Measurements from ENCODE around the gene DUOXA2.

DUOXA2 gene

GRCh38 chr15:45131510-45131909 lies 17.4 kb downstream of the DUOXA2 start:
- no peaks in the 10 kb centered on the region for H3K4me1 ChIP-seq (ENCODE audit: insufficient read depth, low read length, severe bottlenecking)
- TF ChIP-seq EZH2 (IDR thresholded peaks at IDR 0.05; ENCODE audit: borderline replicate concordance, low read length): no peak
- TF ChIP-seq, protein P1, sequence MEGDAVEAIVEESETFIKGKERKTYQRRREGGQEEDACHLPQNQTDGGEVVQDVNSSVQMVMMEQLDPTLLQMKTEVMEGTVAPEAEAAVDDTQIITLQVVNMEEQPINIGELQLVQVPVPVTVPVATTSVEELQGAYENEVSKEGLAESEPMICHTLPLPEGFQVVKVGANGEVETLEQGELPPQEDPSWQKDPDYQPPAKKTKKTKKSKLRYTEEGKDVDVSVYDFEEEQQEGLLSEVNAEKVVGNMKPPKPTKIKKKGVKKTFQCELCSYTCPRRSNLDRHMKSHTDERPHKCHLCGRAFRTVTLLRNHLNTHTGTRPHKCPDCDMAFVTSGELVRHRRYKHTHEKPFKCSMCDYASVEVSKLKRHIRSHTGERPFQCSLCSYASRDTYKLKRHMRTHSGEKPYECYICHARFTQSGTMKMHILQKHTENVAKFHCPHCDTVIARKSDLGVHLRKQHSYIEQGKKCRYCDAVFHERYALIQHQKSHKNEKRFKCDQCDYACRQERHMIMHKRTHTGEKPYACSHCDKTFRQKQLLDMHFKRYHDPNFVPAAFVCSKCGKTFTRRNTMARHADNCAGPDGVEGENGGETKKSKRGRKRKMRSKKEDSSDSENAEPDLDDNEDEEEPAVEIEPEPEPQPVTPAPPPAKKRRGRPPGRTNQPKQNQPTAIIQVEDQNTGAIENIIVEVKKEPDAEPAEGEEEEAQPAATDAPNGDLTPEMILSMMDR (IDR thresholded peaks at IDR 0.05; ENCODE audit: low read length): no peak
- H3F3A ChIP-seq (ENCODE audit: insufficient read depth, low read length): no peaks in the 10 kb centered on the region
- H3K4me2 ChIP-seq (ENCODE audit: low read length): no peak overlapping the region
- no peak overlapping the region for H3K9ac ChIP-seq (ENCODE audit: low read length)
- no peaks in the 10 kb centered on the region for H3K9me3 ChIP-seq (ENCODE audit: low read length)
- H3K27ac ChIP-seq (ENCODE audit: low read depth, low read length, poor library complexity, severe bottlenecking): no peak overlapping the region
- no peaks in the 10 kb centered on the region for H3K36me3 ChIP-seq (ENCODE audit: insufficient read depth, low read length)
- H3K27me3 ChIP-seq (ENCODE audit: insufficient read depth, low read length): peaks cover 4% of the 10 kb centered on the region; the same call in 1 of the 2 replicates
- no peaks in the 10 kb centered on the region for H3K9me2 ChIP-seq (ENCODE audit: low read depth, low read length)
- H2AFZ ChIP-seq (ENCODE audit: low read length): no peak overlapping the region
- H3K79me2 ChIP-seq (ENCODE audit: insufficient read depth, low read length): no peaks in the 10 kb centered on the region
- no peak overlapping the region for H3K4me3 ChIP-seq (ENCODE audit: low read depth, low read length, poor library complexity, severe bottlenecking)
- no peaks in the 10 kb centered on the region for H4K20me1 ChIP-seq (ENCODE audit: insufficient read depth, low read length)

DNA sequence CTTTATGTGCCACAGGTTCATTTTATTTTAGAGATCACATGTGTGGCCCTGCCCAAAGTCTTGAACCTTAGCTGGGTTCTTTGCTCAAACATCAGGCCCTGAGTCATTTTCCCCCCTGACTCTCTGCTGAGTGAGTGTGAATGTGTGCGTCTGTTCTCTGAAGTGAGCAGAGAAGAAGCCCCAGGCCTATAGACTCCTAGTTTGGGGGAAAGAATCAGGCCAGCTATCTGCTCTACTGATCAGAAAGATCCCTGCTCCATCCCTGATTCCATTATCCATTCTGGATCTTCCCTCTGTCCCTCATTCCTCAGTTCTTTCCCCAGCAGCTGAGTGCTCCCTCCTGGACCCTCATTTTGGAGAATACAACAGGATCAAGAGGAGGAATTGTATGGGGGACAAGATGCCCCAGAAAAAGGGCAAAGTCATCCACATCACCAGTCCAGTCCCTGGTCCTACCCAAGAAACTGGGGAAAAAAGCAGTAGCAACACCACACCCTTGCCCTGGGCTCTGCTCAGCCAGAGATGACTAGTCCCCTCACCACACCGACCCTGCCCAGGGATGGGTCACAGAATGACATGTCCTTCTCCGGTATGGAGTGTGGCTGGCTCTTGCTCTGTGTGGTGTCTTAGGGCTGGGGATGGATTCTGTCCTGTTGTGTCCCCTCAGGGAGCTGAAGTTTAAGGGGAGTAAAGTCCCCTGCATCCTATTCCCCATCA lies 18.9 kb downstream of the DUOXA2 start:
- Histone ChIP-seq H3K4me3 (ENCODE audit: low read depth, low read length, poor library complexity, severe bottlenecking) (no peak overlapping the region), H3K9me2 (ENCODE audit: low read depth, low read length) (no peaks in the 10 kb centered on the region), H3K27ac (ENCODE audit: low read depth, low read length, poor library complexity, severe bottlenecking) (no peak overlapping the region), H3K79me2 (ENCODE audit: insufficient read depth, low read length) (no peaks in the 10 kb centered on the region), H2AFZ (ENCODE audit: low read length) (no peak overlapping the region), H3K36me3 (ENCODE audit: insufficient read depth, low read length) (no peaks in the 10 kb centered on the region), H3K4me1 (ENCODE audit: insufficient read depth, low read length, severe bottlenecking) (no peaks in the 10 kb centered on the region), H3K4me2 (ENCODE audit: low read length) (no peak overlapping the region), H3K9me3 (ENCODE audit: low read length) (no peaks in the 10 kb centered on the region), H3F3A (ENCODE audit: insufficient read depth, low read length) (no peaks in the 10 kb centered on the region), H4K20me1 (ENCODE audit: insufficient read depth, low read length) (no peaks in the 10 kb centered on the region), H3K27me3 (ENCODE audit: insufficient read depth, low read length) (peaks cover 4% of the 10 kb centered on the region; the same call in 1 of the 2 replicates), H3K9ac (ENCODE audit: low read length) (no peak overlapping the region)
- TF ChIP-seq, protein P1 (IDR thresholded peaks at IDR 0.05; ENCODE audit: low read length): no peak
- TF ChIP-seq EZH2 (IDR thresholded peaks at IDR 0.05; ENCODE audit: borderline replicate concordance, low read length): no peak

DNA sequence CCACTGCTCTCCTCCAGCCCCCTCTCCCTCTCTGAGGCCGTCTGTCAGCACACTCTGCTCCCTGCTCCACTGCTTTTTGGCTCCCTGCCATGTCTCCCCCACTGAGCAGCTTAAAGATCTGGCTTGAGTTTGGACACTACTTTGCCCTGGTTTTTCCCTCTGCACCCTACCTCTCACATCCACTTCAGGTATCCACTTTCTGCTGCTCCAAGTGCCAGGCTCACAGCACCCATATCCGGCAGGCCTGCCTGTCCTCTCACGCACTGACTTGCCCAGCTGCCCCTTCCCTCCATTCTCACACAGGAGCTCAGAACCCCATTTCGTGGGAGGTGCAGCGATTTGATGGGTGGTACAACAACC lies 19.4 kb downstream of the DUOXA2 start:
- no peaks in the 10 kb centered on the region for H3K79me2 ChIP-seq (ENCODE audit: insufficient read depth, low read length)
- H4K20me1 ChIP-seq (ENCODE audit: insufficient read depth, low read length): no peaks in the 10 kb centered on the region
- no peaks in the 10 kb centered on the region for H3K36me3 ChIP-seq (ENCODE audit: insufficient read depth, low read length)
- H3K4me3 ChIP-seq (ENCODE audit: low read depth, low read length, poor library complexity, severe bottlenecking): no peak overlapping the region
- peaks cover 4% of the 10 kb centered on the region; the same call in 1 of the 2 replicates for H3K27me3 ChIP-seq (ENCODE audit: insufficient read depth, low read length)
- TF ChIP-seq, protein P1 (IDR thresholded peaks at IDR 0.05; ENCODE audit: low read length): no peak
- no peak for TF ChIP-seq EZH2 (IDR thresholded peaks at IDR 0.05; ENCODE audit: borderline replicate concordance, low read length)
- no peaks in the 10 kb centered on the region for H3K9me3 ChIP-seq (ENCODE audit: low read length)
- H3K9me2 ChIP-seq (ENCODE audit: low read depth, low read length): no peaks in the 10 kb centered on the region
- no peak overlapping the region for H3K4me2 ChIP-seq (ENCODE audit: low read length)
- no peaks in the 10 kb centered on the region for H3K4me1 ChIP-seq (ENCODE audit: insufficient read depth, low read length, severe bottlenecking)
- H2AFZ ChIP-seq (ENCODE audit: low read length): no peak overlapping the region
- no peak overlapping the region for H3K9ac ChIP-seq (ENCODE audit: low read length)
- no peaks in the 10 kb centered on the region for H3F3A ChIP-seq (ENCODE audit: insufficient read depth, low read length)
- no peak overlapping the region for H3K27ac ChIP-seq (ENCODE audit: low read depth, low read length, poor library complexity, severe bottlenecking)

All from OCI-LY1 (cell line).